ENCODE results near the gene LCN1.

The LCN1 gene

DNA sequence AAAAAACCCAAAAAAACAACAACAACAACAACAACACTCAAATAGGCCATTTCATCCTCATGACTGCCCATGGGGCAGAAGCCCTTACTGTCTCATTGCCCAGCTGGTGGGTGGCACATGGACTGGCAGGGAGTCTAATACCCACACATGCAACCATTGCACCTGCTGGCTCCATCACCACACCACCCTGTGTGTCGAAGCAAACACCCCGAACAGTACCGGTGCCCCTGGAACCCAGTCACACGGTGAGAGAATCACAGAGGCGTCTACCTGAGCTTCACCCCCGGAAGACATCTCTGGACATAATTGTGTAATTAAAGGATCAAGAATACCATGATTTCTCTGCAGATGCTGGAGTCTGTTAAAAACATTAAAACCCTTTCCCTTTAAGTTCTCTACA lies 46.8 kb downstream of the LCN1 start:
- H3K4me3 ChIP-seq (ENCODE audit: low read depth, low read length) = no peak overlapping the region
- DNase-seq (ENCODE audit: low read depth) = no peak
- TF ChIP-seq, protein P1, sequence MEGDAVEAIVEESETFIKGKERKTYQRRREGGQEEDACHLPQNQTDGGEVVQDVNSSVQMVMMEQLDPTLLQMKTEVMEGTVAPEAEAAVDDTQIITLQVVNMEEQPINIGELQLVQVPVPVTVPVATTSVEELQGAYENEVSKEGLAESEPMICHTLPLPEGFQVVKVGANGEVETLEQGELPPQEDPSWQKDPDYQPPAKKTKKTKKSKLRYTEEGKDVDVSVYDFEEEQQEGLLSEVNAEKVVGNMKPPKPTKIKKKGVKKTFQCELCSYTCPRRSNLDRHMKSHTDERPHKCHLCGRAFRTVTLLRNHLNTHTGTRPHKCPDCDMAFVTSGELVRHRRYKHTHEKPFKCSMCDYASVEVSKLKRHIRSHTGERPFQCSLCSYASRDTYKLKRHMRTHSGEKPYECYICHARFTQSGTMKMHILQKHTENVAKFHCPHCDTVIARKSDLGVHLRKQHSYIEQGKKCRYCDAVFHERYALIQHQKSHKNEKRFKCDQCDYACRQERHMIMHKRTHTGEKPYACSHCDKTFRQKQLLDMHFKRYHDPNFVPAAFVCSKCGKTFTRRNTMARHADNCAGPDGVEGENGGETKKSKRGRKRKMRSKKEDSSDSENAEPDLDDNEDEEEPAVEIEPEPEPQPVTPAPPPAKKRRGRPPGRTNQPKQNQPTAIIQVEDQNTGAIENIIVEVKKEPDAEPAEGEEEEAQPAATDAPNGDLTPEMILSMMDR (IDR thresholded peaks at IDR 0.05; ENCODE audit: low read depth, low read length, missing control alignments) = no peak

GRCh38 chr9:135570456-135570855 lies 49.2 kb downstream of the LCN1 start:
- no peak overlapping the region for H3K4me3 ChIP-seq (ENCODE audit: low read depth, low read length)
- DNase-seq (ENCODE audit: low read depth) = no peak
- TF ChIP-seq, protein P1 (IDR thresholded peaks at IDR 0.05; ENCODE audit: low read depth, low read length, missing control alignments) = no peak

GRCh38 chr9:135572233-135572632 lies 51.0 kb downstream of the LCN1 start:
- TF ChIP-seq, protein P1 (IDR thresholded peaks at IDR 0.05; ENCODE audit: low read depth, low read length, missing control alignments) = no peak
- no peak for DNase-seq (ENCODE audit: low read depth)
- no peak overlapping the region for H3K4me3 ChIP-seq (ENCODE audit: low read depth, low read length)

- TF ChIP-seq, protein P1 (IDR thresholded peaks at IDR 0.05; ENCODE audit: low read depth, low read length, missing control alignments) = no peak
- no peak for DNase-seq (ENCODE audit: low read depth)
- no peak overlapping the region for H3K4me3 ChIP-seq (ENCODE audit: low read depth, low read length)
These were observed 51.9 kb downstream of the LCN1 start for GRCh38 chr9:135573124-135573523.

- H3K4me3 ChIP-seq (ENCODE audit: low read depth, low read length) = no peak overlapping the region
- DNase-seq (ENCODE audit: low read depth) = no peak
- TF ChIP-seq, protein P1 (IDR thresholded peaks at IDR 0.05; ENCODE audit: low read depth, low read length, missing control alignments) = no peak
These were observed 53.1 kb downstream of the LCN1 start for GRCh38 chr9:135574331-135574730.

GRCh38 chr9:135574943-135575342 lies 53.7 kb downstream of the LCN1 start:
- TF ChIP-seq, protein P1 (IDR thresholded peaks at IDR 0.05; ENCODE audit: low read depth, low read length, missing control alignments) = no peak
- no peak overlapping the region for H3K4me3 ChIP-seq (ENCODE audit: low read depth, low read length)
- DNase-seq (ENCODE audit: low read depth) = no peak

Data from GM12864 (cell line).